AG08396 (cell line): ENCODE data around the gene IL24.
"Not testable (repeated sequence)": the region's sequence is repeated elsewhere in the genome, so short reads cannot be mapped to it uniquely, and the experiment has no call there.

ENCODE experiments used
- DNase-seq: peaks from one replicate; pipeline ENCODE4 v3.0.0; 2012; ENCODE audit warnings: low spot score, mixed read lengths

Gene IL24, protein sequence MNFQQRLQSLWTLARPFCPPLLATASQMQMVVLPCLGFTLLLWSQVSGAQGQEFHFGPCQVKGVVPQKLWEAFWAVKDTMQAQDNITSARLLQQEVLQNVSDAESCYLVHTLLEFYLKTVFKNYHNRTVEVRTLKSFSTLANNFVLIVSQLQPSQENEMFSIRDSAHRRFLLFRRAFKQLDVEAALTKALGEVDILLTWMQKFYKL

GRCh38 chr1:206897175-206897574 is at the start of gene IL24:
Gene IL24, plus strand, starts transcription at chr1:206897443. Its CDS starts 390 bp downstream, at chr1:206897833.
- no peak for DNase-seq

GRCh38 chr1:206847946-206848345 is 49.3 kb upstream of the IL24 start:
- no peak for DNase-seq

- DNase-seq, result no peak
These were observed 46.8 kb upstream of the IL24 start for GRCh38 chr1:206850401-206850800.

DNA sequence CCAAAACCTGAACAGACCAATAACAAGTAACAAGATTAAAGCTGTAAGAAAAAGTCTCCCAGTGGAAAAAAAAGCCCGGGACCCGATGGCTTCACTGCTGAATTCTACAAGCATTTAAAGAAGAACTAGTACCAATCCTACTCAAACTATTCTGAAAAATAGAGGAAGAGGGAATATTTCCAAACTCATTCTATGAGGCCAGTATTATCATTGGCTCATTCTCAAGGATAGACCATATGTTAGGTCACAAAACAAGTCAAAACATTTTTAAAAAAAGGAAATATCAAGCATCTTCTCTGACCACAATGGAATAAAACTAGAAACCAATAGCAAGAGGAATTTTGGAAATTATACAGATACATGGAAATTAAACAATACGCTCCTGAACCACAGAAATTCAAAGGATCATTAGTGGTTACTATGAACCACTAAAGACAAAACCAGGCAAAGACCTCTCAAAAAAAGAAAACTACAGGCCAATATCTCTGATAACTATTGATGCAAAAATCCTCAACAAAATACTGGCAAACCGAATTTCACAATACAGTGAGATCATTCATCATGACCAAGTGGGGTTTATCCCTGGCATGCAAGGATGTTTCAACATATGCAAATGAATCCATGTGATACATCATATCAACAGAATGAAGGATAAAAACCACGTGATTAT is 45.8 kb upstream of the IL24 start:
- no peak for DNase-seq

DNA sequence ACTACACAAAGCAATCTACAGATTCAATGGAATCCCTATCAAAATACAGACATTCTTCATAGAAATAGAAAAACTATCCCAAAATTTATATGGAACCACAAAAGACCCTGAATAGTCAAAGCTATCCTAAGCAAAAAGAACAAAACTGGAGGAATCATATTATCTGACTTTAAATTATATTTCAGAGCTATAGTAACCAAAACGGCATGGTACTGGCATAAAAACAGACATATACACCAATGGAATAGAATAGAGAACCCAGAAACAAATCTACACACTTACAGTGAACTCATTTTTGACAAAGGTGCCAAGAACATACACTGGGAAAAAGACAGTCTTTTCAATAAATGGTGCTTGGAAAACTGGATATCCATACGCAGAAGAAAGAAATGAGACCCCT is 44.6 kb upstream of the IL24 start:
- not testable (repeated sequence) for DNase-seq

DNA sequence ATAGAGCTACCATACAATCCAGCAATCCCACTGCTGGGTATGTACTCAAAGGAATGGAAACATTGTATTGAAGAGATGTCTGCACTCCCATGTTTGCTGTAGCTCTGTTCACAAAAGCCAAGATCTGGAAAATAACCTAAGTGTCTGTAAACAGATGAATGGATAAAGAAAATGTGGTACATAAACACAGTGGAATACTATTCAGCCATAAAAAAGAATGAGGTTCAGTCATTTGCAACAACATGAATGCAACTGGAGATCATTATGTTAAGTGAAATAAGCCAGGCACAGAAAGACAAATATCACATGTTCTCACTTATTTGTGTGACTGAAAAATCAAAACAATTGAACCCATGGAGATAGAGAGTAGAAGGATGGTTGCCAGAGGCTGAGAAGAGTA is 43.5 kb upstream of the IL24 start:
- not testable (repeated sequence) for DNase-seq

DNA sequence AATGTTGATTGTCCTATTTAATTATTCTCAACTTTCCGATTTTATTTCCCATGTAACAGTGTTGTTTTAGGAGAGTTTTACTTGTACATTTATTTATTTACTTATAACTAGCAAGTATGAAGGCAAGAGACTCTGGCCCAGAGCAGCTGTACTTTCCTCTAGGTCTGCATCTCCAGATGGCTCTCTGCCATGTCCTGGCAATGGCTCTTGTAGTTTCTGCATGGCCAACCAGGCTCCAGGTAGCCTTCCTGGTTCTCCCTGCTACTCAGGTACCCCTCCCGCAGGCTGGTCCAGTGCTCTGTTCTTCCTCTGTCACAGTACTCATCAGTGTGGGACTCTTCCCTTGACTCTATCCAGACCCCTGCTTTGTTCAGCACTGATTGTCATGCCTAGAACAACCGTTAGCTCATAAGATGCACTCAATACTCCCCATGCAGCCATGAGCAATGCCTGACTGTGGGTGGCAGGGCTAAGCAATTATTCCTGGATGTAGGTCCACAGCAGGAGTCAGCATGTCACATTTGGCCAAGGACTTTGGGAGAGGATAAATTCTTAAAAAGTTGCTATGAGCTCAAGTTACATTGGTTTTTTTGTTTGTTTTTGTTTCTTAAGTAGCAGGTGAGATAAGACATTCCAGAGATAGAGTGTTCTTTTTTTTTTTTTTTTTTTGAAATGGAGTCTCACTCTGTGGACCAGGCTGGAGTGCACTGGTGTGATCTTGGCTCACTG is 42.7 kb upstream of the IL24 start:
- DNase-seq, result no peak

GRCh38 chr1:206855859-206856258 is 41.4 kb upstream of the IL24 start:
- DNase-seq, result no peak

DNA sequence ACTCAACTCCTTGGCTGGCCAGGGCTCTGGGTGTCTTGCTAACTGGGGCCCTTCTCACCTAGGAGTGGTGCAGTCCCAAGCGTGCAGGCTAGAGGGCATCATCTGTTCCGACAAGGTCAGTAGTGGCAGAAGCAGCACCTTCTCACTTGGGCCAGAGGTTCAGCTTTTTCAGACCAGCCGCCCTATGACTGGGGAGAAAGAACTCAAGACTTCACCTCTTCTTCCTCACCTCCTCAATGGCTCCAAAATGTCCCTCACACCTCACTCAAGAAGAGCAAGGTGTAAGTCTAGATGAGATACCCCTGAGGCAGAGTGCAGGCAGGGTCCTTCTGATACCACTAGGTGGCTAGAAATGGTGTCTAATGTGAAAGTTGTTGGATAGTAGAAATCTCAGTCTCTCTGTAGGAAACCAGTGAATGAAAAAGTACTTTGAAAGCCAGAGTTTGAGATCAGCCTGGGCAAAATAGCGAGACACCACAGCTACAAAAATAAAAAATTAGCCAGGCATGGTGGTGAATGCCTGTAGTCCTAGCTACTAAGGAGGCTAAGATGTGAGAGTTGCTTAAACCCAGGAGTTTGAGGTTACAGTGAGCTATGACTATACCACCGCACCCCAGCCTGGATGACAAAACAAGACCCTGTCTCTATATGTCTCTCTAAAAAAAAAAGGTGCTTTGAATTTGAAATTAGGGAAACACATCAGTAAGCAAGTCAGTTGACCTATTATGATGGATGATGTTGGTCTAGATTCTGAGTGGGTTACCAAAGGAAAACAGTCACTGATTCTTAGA is 40.4 kb upstream of the IL24 start:
- DNase-seq, result no peak

GRCh38 chr1:206859082-206859521 is 38.1 kb upstream of the IL24 start:
- no peak for DNase-seq

GRCh38 chr1:206860165-206860564 is 37.1 kb upstream of the IL24 start:
- DNase-seq, result no peak

- DNase-seq, result no peak
These were observed 34.0 kb upstream of the IL24 start for GRCh38 chr1:206863266-206863665.

DNA sequence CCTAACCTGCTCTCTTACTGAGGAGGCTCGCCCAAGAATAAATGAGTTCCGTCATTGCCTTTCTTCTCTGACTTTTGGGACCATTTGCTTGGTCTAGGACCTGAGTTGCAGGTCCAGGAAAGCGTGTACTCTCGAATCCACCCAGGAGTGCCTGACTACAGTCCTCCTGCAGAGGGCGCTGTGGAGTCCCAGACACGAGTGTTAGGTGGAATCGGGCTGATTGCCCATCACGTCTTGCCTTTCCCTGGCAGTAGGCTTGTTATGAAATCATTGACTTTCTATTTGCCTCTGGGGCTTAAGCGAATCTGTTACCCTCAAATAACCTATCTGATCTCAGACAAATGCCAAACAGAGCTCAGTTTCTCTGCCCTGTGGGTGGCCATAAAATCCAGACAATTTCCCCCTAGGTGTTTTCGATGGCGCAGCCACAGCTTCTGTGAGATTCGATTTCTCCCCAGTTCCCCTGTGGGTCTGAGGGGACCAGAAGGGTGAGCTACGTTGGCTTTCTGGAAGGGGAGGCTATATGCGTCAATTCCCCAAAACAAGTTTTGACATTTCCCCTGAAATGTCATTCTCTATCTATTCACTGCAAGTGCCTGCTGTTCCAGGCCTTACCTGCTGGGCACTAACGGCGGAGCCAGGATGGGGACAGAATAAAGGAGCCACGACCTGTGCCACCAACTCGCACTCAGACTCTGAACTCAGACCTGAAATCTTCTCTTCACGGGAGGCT is 32.1 kb upstream of the IL24 start, which contains the start of gene IL20:
Gene IL20 (plus strand): TSS at position 685 of the 733 bp plus-strand sequence. CDS start 230 bp downstream, outside the sequence.
- DNase-seq, result peak; percentile 76

DNA sequence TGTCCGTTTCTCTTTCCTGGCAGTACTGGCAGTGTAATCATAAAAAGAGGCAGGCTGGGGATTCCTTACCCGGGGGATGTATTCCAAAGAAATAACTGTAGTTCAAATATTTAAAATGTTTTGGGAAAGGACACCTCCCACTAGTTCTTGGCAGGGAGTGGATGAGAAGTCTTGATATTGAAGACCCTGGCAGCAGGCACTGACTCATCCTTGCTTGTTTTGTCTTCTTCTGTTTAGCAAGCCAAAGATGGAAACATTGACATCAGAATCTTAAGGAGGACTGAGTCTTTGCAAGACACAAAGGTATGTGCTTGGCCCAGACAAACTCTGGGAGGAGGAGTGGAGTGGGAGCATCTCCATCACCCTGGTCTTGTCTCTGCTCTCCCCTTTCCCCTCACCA is 31.2 kb upstream of the IL24 start:
- no peak for DNase-seq

- no peak for DNase-seq
These were observed 30.0 kb upstream of the IL24 start for GRCh38 chr1:206867239-206867638.

- no peak for DNase-seq
These were observed 29.5 kb upstream of the IL24 start for GRCh38 chr1:206867716-206868115.

DNA sequence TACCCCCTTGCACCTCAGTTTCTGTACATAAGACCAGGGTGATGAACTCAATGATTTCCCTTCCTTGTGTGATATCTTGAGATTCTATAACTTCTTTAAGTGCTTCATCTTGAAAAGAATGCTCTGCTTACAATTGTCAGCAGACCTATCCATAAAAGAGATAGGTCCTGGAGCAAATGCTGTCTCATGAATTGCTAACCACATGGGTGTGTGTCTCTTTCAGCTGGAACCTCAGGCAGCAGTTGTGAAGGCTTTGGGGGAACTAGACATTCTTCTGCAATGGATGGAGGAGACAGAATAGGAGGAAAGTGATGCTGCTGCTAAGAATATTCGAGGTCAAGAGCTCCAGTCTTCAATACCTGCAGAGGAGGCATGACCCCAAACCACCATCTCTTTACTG is 29.0 kb upstream of the IL24 start:
- no peak for DNase-seq

DNA sequence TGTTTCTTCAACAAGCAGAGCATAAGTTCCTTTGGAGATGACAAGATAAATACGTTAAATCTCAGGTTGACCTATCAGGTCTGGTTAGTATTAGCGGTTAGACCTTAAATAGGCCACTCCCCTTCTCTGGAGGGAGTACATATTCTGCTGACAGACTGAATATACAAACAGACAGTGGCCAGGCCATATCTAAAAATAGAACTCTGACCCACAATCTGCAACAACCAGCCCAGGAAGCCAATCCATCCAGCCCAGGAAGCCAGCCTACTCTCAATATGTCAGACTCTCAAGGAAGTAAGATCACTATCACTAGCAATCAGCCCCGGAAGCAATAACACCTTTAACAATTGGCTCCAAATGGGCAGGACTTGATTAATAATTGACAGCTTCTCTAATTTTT is 25.1 kb upstream of the IL24 start:
- DNase-seq, result no peak

DNA sequence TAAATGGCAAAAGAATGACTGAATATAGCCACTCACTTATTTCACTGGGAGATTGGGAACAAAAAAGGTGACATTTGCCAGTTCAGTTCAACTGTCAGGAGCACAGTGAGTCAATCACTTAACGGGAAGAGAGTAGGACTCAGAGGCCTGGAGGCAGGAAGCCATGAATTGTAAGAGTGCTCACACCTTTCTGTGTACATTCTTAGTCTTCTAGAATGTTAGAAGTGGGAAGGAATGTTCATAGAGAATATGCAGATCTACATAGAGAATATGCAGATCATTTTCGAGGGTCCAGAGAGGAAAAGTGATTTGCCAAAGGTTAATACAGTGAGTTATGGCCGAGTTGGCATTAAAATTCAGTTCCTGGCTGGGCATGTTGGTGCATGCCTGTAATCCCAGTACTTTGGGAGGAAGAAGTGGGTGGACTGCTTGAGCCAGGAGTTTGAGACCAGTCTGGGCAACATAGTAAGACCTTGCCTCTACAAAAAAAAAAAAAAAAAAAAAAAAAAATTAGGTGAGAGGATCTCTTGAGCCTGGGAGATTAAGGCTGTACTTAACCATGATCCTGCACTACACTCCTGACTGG is 23.5 kb upstream of the IL24 start:
- DNase-seq, result no peak

- no peak for DNase-seq
These were observed 21.4 kb upstream of the IL24 start for GRCh38 chr1:206875752-206876377.

GRCh38 chr1:206878456-206878855 is 18.8 kb upstream of the IL24 start:
- no peak for DNase-seq
